GM21723 (cell line): ENCODE results near the gene MITF.

Experiments
- ATAC-seq: cut with Tn5 transposase; IDR thresholded peaks from one replicate; pipeline ENCODE4 v1.9.1; 2021; ENCODE audit warnings: mild to moderate bottlenecking, moderate library complexity; ENCODE audit not compliant: unreplicated experiment

Gene MITF

GRCh38 chr3:69739204-69740102 lies at the start of gene MITF:
TSS of gene MITF (plus strand) at chr3:69739464. CDS start at chr3:69739598, 134 bp downstream.
- peak; percentile 99 for ATAC-seq

GRCh38 chr3:69691860-69692259 lies 47.4 kb upstream of the MITF start:
- no peak for ATAC-seq

GRCh38 chr3:69692761-69693160 lies 46.5 kb upstream of the MITF start:
- no peak for ATAC-seq

- no peak for ATAC-seq
Measured at GRCh38 chr3:69695443-69695842, 43.8 kb upstream of the MITF start.

GRCh38 chr3:69695933-69696332 lies 43.3 kb upstream of the MITF start:
- ATAC-seq = no peak

GRCh38 chr3:69696367-69696766 lies 42.9 kb upstream of the MITF start:
- ATAC-seq = no peak

- ATAC-seq = no peak
Measured at GRCh38 chr3:69697381-69697780, 41.9 kb upstream of the MITF start.

GRCh38 chr3:69698728-69699127 lies 40.5 kb upstream of the MITF start:
- ATAC-seq = no peak

GRCh38 chr3:69699183-69699582 lies 40.1 kb upstream of the MITF start:
- no peak for ATAC-seq

GRCh38 chr3:69700949-69701348 lies 38.3 kb upstream of the MITF start:
- ATAC-seq = no peak

- ATAC-seq = no peak
Measured at GRCh38 chr3:69710153-69710977, 28.9 kb upstream of the MITF start.

- ATAC-seq = no peak
Measured at GRCh38 chr3:69712269-69712668, 27.0 kb upstream of the MITF start.

- no peak for ATAC-seq
Measured at GRCh38 chr3:69712933-69713332, 26.3 kb upstream of the MITF start.

GRCh38 chr3:69715204-69715603 lies 24.1 kb upstream of the MITF start:
- no peak for ATAC-seq

GRCh38 chr3:69716119-69716518 lies 23.1 kb upstream of the MITF start:
- ATAC-seq = no peak

GRCh38 chr3:69718866-69719586 lies 20.2 kb upstream of the MITF start:
- ATAC-seq = no peak

GRCh38 chr3:69719587-69720122 lies 19.6 kb upstream of the MITF start:
- ATAC-seq = no peak

- ATAC-seq = no peak
Measured at GRCh38 chr3:69720824-69721223, 18.4 kb upstream of the MITF start.

- no peak for ATAC-seq
Measured at GRCh38 chr3:69723389-69723788, 15.9 kb upstream of the MITF start.

- no peak for ATAC-seq
Measured at GRCh38 chr3:69724722-69725435, 14.4 kb upstream of the MITF start.
